GM21515 (cell line): ENCODE measurements around the gene CSPG4.

Experiments
- ATAC-seq: cut with Tn5 transposase; IDR thresholded peaks from one replicate; pipeline ENCODE4 v1.9.1; 2021; ENCODE audit not compliant: unreplicated experiment

Gene CSPG4

GRCh38 chr15:75672646-75673425 is 39.8 kb downstream of the CSPG4 start:
- ATAC-seq, result no peak

DNA sequence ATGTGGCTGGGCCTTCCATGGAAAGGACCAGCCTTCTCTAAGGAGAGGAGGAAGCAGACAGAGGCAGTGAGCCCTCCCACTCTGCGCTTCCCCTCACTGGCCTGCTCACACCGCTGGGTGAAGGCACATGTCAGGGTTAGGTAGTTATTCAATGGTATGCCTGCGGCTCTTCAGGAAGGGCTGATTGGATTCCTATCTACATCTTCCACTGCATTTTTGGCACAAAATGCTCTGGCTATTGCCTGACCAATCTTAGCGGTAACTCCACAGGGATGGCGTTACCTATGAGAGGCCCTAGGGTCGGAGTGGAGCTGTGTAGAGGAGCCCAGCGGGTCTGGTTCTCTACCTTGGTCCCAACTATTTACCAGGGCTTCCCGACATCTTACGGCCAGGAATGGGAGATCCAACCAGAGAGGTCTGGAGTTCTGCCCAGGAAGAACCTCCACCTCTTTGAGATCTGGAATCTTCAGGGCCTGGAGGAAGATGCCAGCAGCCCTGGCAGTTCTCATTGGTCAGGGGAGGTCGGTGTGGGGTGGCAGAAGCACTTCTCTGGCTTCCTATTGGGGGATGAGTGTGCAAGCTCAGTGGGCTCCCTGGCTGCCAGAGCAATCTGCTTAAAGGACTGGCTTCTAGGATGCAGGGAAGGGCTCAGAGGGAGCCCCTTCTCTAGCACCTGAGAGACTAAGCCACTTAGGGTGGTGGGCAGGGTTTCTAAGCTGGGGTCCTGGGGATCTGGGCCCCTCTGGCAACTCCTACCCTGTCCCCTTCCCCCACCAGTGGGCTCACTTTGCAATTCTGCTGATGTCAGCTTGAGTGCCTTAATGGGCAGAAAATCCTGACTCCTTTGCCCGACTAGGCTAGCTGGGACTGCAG is 40.7 kb downstream of the CSPG4 start:
- no peak for ATAC-seq

- no peak for ATAC-seq
Observed at GRCh38 chr15:75669879-75670212, 42.8 kb downstream of the CSPG4 start.

DNA sequence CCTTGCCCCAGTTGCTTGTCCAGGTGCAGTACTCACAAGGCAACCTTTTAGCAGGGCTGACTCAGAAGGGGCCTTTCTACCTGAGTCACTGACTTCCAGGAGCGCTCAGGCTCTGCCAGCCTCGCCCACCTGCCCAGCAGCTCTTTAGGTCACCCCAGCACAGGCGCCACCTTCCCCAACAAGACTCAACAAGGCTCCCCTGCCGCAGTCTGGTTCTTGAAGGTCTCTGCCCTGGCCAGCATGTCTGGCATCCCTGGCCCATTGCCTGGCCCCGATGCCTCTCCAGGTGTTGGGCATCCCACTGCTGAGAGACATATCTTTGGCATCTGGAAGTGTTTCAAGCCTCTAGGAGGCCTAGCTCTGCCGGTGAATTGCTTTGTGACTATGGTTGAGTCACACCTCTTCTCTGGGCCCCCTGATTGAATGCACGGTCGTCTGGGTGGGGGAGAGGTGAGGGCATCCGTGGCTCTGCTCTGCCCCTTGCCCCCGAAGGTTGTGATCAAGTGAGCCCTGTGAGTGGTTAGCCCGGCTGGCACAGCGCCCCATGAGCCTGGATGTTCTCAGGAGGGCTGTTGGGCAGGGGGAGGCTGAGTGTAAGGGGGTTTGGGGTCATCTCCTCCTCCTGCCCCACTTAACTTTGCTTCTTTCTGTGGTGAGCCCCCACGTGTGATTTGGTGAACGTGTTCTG is 43.3 kb downstream of the CSPG4 start:
- no peak for ATAC-seq

DNA sequence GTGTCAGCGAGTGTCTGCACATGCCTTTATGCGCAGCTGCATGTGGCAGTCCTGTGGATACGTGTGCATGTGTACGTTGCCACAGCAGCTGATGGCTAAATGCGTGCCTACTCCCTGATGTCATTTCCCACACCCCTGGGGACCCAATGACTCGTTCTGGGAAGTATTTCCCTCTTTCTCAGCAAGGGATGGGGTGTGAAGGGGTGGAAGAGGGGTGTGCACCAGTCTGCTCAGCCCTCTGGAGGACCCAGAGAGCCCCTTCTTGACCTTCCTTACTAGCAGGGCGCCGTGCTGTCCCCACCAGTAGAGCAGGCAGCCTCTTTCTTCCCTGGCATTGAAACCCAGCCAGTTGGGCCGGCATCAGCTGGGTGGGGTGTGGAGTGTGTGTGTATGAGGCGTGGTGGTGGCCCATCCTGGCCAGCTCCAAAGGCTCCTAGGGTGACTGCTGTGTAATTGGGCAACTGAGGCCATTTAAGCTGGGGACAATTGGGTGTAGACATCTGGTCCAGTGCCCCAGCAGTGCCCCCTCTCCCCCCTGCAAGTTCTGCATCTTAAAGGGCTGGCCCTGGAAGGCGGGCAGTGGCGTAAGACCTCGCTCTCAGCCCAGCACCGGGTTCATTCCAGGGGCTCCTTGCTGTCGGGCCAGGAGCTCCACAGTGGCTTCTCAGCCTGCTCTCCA is 45.7 kb downstream of the CSPG4 start:
- no peak for ATAC-seq

GRCh38 chr15:75663931-75664421 is 48.7 kb downstream of the CSPG4 start:
- ATAC-seq, result no peak

GRCh38 chr15:75662823-75663519 is 49.7 kb downstream of the CSPG4 start:
- ATAC-seq, result no peak

- no peak for ATAC-seq
Observed at GRCh38 chr15:75661756-75662140, 50.9 kb downstream of the CSPG4 start.

GRCh38 chr15:75661100-75661755 is 51.4 kb downstream of the CSPG4 start:
- ATAC-seq, result no peak

DNA sequence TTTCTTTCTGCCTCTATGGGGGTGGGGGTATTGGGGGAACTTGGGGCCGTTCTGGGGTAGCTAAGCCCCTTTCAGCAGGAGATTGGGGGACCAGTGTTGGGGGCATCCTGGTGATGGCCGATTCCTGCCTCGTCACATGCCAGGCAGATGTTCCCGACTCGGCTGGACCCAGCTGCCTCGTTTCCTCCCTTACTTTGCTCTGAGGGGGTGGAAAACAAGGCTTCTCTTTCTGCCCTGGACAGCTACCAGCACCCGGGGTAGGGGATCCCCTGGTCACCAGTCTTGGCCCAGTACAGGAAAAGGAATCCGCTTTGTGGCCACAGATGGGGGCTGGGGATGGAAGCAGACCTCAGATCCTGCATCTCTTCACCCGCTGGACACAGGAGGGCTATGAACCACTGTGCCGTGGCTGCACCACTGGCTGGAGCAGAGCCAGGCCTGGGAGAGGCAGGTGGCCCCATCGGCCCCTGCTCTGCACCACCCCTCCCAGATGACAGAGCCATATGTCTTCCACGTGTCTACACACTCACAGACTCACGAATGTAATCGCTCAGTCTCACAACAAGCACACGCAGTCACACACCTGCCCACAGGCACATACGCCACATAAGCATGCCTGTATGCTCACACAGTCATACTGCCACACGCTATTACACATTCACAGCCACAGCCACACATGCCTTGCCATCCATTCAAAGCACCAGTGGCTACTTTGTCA is 52.6 kb downstream of the CSPG4 start:
- no peak for ATAC-seq

DNA sequence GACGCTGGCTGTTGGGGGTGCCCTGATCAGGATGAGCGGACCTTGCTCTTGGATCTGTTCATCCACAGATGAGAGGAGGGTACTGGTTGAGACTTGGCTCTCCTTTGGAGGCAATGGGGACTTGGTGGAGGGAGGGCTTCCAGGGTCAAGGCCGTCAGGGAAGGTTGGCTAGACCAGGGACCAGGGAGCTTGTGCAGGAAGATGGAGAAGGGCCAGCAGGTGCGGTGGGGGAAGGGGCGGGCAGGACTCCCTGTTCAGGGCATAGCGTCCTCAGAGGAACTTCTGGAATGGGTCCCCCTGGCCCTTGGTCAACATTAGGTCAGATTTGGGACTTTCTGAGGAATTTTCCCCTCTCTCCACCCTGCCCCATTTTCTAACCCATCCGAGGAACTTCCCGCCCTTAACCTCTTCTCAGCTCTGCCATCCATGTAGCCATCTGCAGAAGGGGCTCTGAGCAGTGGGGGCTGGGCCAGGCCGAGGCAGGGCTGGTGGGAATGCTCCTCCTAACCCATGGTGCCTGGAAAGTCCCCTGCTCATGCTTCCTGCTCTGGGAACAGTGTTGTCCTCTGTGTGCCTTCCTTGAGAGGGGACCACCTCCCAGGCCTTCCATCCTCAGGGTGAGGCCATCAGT is 53.4 kb downstream of the CSPG4 start:
- no peak for ATAC-seq

- ATAC-seq, result no peak
Observed at GRCh38 chr15:75656813-75657212, 55.8 kb downstream of the CSPG4 start.

- ATAC-seq, result no peak
Observed at GRCh38 chr15:75656331-75656730, 56.3 kb downstream of the CSPG4 start.

DNA sequence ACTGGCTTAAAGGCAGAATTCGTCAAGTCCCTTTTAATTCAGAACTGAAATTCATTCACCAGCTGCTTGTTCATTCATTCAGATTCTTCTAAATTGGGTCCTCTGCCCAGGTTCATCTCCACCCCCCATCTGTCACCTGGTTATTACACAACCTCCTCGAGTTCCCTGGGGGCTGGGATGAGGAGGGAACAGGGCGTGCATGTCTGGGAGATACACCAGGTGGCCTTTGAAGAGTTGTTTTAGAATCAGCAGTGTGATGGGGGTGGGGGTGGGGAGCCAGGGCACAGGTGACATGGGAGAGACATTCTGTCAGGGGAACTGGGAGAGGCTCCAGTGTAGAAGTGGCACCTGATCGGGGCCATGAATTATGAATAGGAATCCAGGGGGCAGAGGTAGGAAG is 56.7 kb downstream of the CSPG4 start:
- no peak for ATAC-seq

DNA sequence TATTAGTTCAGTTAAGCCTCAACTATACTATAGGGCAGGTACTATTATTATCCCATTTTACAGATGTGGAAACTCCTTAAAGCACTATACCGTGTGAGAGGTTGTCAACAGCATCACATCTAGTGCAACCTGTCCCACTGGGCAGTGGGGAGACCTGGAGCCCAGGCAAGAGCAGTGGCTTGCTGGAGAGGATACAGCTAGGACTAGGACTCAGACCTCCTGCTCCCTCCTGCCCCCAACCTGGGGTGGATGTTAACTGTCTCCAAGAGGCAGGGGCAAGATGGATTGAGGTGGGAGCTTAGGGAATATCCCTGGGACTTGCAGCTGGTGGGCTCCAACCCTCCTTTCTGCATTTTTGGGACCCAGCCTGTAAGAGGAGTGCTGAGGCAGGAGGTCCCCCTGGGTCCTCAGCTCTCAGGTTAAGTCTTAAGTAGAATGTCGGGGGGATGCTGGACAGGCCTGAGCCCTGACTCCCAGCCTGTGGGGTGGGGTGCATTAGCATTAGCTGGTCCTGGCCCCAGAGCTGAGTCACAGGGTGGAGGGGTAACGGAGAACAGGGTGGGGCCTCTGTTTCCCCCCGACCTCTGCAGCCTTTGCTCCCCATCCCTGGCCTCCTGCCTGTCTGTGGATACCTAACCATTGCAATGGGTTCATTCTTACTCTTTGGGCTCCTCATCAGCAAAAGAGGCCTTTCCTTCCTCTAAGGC is 58.3 kb downstream of the CSPG4 start:
- no peak for ATAC-seq

DNA sequence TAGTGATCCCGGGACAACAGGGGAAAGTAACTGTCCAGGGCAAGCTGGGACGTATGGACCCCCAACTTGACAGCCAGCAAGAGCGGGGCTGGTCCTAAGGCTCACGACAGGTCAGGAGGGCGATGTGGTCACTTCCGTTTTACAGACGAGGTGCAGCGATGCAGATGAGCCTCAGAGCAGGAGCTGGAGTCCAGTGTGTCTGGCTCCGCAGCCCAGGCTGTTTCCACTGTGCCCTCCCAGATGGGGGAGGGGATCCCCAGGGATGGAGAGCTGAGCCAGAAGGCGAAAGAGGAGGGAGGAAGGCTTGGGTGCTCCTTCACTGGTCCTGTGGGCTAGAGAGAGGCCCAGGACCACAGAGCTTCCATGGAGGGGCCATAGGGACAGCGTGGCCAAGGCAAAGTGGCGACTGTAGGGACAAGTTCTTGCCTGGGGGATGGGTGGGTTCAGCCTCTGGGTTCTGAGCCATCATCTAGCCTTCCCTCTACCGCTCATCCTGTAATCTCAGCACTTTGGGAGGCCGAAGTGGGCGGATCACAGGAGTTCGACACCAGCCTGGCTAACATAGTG is 59.2 kb downstream of the CSPG4 start:
- ATAC-seq, result no peak

DNA sequence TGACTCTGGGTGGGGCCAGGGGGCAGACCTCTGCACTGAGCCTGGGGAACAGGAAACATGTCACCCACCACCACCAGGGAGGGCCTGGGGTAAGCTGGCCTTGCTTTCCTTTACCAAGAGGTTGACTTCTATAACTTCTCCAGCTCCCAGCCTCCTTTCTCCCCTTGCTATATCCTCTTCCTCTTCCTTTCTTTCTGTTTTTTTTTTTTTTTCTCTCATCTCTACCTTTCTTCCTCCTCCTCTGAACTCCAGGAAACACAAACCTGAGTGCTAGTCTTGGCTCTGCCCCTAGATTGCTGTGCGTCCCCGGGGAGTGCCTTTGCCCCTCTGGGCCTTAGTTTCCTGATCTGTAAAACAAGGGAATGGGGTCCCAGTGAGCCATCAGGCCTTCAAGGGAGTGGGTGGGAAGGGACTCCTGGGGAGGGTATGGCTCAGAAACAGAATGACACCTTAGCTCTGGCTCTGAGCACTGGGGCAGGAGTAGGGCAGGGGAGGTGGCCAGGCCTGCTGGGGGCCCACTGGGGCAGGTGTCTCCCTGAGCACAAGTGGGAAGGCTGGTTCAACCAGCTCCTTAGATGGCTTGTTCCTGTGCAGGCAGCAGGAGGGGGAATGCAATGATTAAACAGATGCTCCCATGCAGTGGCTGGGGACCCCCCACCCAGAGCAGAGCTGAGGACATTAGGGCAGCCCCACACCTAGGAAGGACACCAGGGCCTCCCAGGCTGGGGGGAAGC is 60.7 kb downstream of the CSPG4 start:
- ATAC-seq, result no peak
